Gastroesophageal sphincter (tissue), 4 donors: ENCODE data around the gene KCNJ18. TPM values are rescaled to one million over a fixed set of nuclear protein-coding genes. Genes with fewer than 3 reads are reported as not detected.
"Not testable (repeated sequence)": the region's sequence is repeated elsewhere in the genome, so short reads cannot be mapped to it uniquely, and the experiment has no call there.

Experiments
- ATAC-seq: fragments of 150-250 bp; one replicate; pipeline ENCODE4 v1.9.1; 2016; ENCODE audit warnings: mild to moderate bottlenecking, moderate library complexity
- H3K27ac ChIP-seq, 4 donors: fragments of 200-600 bp; sonication (generic) in 3 of 4; 1 replicate in 3 of 4; 2 replicates in 1 of 4; pipeline ENCODE4 v1.5.1; 2016 to 2019
- H3K27me3 ChIP-seq: fragments of 200-600 bp; sonication (generic); one replicate; pipeline ENCODE4 v1.5.1; 2019
- H3K36me3 ChIP-seq, 2 donors: fragments of 200-600 bp; sonication (generic); one replicate each; pipeline ENCODE4 v1.5.1; 2019; ENCODE audit warnings: control low read depth in 1 of 2
- H3K4me1 ChIP-seq, 3 donors: fragments of 200-600 bp; sonication (generic); 1 replicate in 2 of 3; 2 replicates in 1 of 3; pipeline ENCODE4 v1.5.1; 2016 to 2019; ENCODE audit warnings: control low read depth in 2 of 3
- H3K4me3 ChIP-seq, 2 donors: fragments of 200-600 bp; sonication (generic); one replicate each; pipeline ENCODE4 v1.5.1; 2019; ENCODE audit warnings: mild to moderate bottlenecking in 1 of 2, moderate library complexity in 1 of 2
- H3K9me3 ChIP-seq, 3 donors: fragments of 200-600 bp; sonication (generic); one replicate each; pipeline ENCODE4 v1.5.1; 2017 to 2019; ENCODE audit warnings: control low read depth in 2 of 3
- EP300 ChIP-seq: sonication (generic); formaldehyde crosslinking; IDR thresholded peaks from one replicate; pipeline ENCODE4 v1.6.1; 2017; ENCODE audit warnings: antibody characterized with exemption, mild to moderate bottlenecking
- POLR2A ChIP-seq, 2 donors: fragments of 450-650 bp; IDR thresholded peaks; one replicate each; pipeline ENCODE4 v1.6.1; 2017; ENCODE audit warnings: antibody characterized with exemption in 2 of 2, mild to moderate bottlenecking in 2 of 2, moderate library complexity in 1 of 2
- POLR2AphosphoS5 ChIP-seq: sonication (generic); formaldehyde crosslinking; IDR thresholded peaks from one replicate; pipeline ENCODE4 v1.6.1; 2017; ENCODE audit warnings: antibody characterized with exemption
- WGBS, 2 donors: methylation state at CpG; one replicate each; pipeline ENCODE4 v1.1.5; 2018; ENCODE audit warnings: low coverage in 1 of 2; 5-methylcytosine and 5-hydroxymethylcytosine counted together
- total RNA-seq, 4 donors: library from RNA; depleted of rRNA; stranded (reverse); fragments of >200 nt; gene quantifications; one replicate each; pipeline ENCODE4 v1.1.0, GENCODE V29; 2016

The KCNJ18 gene
- total RNA-seq, 4 donors from 2014 or later: not detected

GRCh38 chr17:21742326-21742725 is 50.0 kb downstream of the KCNJ18 start:
- Histone ChIP-seq H3K36me3 (no peaks in the 10 kb centered on the region), H3K4me3 (no peak overlapping the region), H3K4me1 (no peaks in the 10 kb centered on the region), H3K27ac (no peak overlapping the region), H3K9me3 (no peaks in the 10 kb centered on the region), H3K27me3 (no peaks in the 10 kb centered on the region)
- 52 to 67% methylated on average over 8 to 9 of the region's 13 CpGs for WGBS, 2 donors
- no peak for ATAC-seq
- TF ChIP-seq EP300 (no peak), POLR2A (IDR thresholded peaks at IDR 0.05) (no peak), POLR2AphosphoS5 (no peak)

GRCh38 chr17:21744151-21744550 is 51.8 kb downstream of the KCNJ18 start:
- H3K4me3 ChIP-seq, H3K4me1 ChIP-seq, ATAC-seq, H3K36me3 ChIP-seq, H3K27ac ChIP-seq, H3K9me3 ChIP-seq, H3K27me3 ChIP-seq: not testable (repeated sequence)
- no CpG with 5 or more reads among the region's 3 CpGs for WGBS, 2 donors

GRCh38 chr17:21744621-21745020 is 52.3 kb downstream of the KCNJ18 start:
- H3K4me3 ChIP-seq, H3K27ac ChIP-seq, H3K27me3 ChIP-seq, H3K36me3 ChIP-seq, H3K9me3 ChIP-seq, ATAC-seq, H3K4me1 ChIP-seq: not testable (repeated sequence)
- WGBS, 2 donors: no CpG with 5 or more reads among the region's 9 CpGs

GRCh38 chr17:21745385-21746054 is 53.2 kb downstream of the KCNJ18 start:
- not testable (repeated sequence) for H3K4me1 ChIP-seq, ATAC-seq, H3K9me3 ChIP-seq, H3K27ac ChIP-seq, H3K4me3 ChIP-seq, H3K27me3 ChIP-seq, H3K36me3 ChIP-seq
- WGBS, 2 donors: no CpG with 5 or more reads among the region's 7 CpGs

GRCh38 chr17:21746415-21746814 is 54.1 kb downstream of the KCNJ18 start:
- H3K4me1 ChIP-seq, H3K4me3 ChIP-seq, H3K27me3 ChIP-seq, H3K27ac ChIP-seq, H3K9me3 ChIP-seq, H3K36me3 ChIP-seq, ATAC-seq: not testable (repeated sequence)
- 90% methylated on average over 2 of the region's 3 CpGs; no CpG with 5 or more reads in 1 of the 2 donors for WGBS, 2 donors

GRCh38 chr17:21747195-21747915 is 55.0 kb downstream of the KCNJ18 start:
- H3K9me3 ChIP-seq, H3K27ac ChIP-seq, H3K27me3 ChIP-seq, H3K36me3 ChIP-seq, H3K4me3 ChIP-seq, ATAC-seq, H3K4me1 ChIP-seq: not testable (repeated sequence)
- 77 to 81% methylated on average over 7 to 8 of the region's 8 CpGs for WGBS, 2 donors

- not testable (repeated sequence) for H3K9me3 ChIP-seq, ATAC-seq, H3K4me3 ChIP-seq, H3K27me3 ChIP-seq, H3K36me3 ChIP-seq, H3K27ac ChIP-seq, H3K4me1 ChIP-seq
- 42 to 60% methylated on average over 1 to 4 of the region's 5 CpGs for WGBS, 2 donors
These were observed 56.4 kb downstream of the KCNJ18 start for GRCh38 chr17:21748686-21749085.

- not testable (repeated sequence) for ATAC-seq, H3K9me3 ChIP-seq, H3K4me1 ChIP-seq, H3K36me3 ChIP-seq, H3K4me3 ChIP-seq, H3K27ac ChIP-seq, H3K27me3 ChIP-seq
- WGBS, 2 donors: 85% methylated on average over 5 of the region's 15 CpGs; no CpG with 5 or more reads in 1 of the 2 donors
These were observed 57.6 kb downstream of the KCNJ18 start for GRCh38 chr17:21749696-21750531.

GRCh38 chr17:21751111-21751510 is 58.8 kb downstream of the KCNJ18 start:
- not testable (repeated sequence) for H3K36me3 ChIP-seq, H3K4me1 ChIP-seq, H3K4me3 ChIP-seq, H3K9me3 ChIP-seq, H3K27me3 ChIP-seq, ATAC-seq, H3K27ac ChIP-seq
- WGBS, 2 donors: 38 to 60% methylated on average over 1 of the region's 2 CpGs
